Brain microvascular endothelial cell (primary cell): ENCODE measurements around the gene IFT57.

Experiments
- DNase-seq: peaks from one replicate; pipeline ENCODE4 v3.0.0-alpha.2; 2020
- H3K27ac ChIP-seq: fragments of 250-450 bp; sonication (Bioruptor Pico); 2 replicates; pipeline ENCODE4 v1.5.1; 2020; ENCODE audit warnings: mild to moderate bottlenecking, moderate library complexity
- H3K27me3 ChIP-seq: fragments of 250-450 bp; sonication (Bioruptor Pico); replicated peaks from 2 replicates; pipeline ENCODE4 v1.5.1; 2020; ENCODE audit warnings: mild to moderate bottlenecking
- H3K36me3 ChIP-seq: fragments of 250-450 bp; sonication (Bioruptor Pico); replicated peaks from 2 replicates; pipeline ENCODE4 v1.5.1; 2020; ENCODE audit warnings: mild to moderate bottlenecking
- H3K4me3 ChIP-seq: 2 replicates; pipeline ENCODE4 v1.5.1; 2011; ENCODE audit warnings: low read depth, mild to moderate bottlenecking, control low read depth, low read length, moderate library complexity
- CTCF ChIP-seq: IDR thresholded peaks from 2 replicates; pipeline ENCODE4 v1.5.1; 2011; ENCODE audit warnings: low read depth, mild to moderate bottlenecking, moderate library complexity, low read length, control low read depth, inconsistent platforms; ENCODE audit errors: missing control alignments
- in situ Hi-C: cut with HindIII; loops from 2 replicates; pipeline ENCODE4 v1.10.0; 2017; ENCODE audit warnings: low sequenced_read_pairs, low pct_ligation_motif_present

IFT57 gene

GRCh38 chr3:108127301-108127988 lies 94.8 kb downstream of the IFT57 start:
- Histone ChIP-seq H3K4me3 (no peak overlapping the region), H3K27me3 (no peaks in the 10 kb centered on the region), H3K36me3 (no peaks in the 10 kb centered on the region), H3K27ac (no peak overlapping the region)
- TF ChIP-seq CTCF, result no peak
- in situ Hi-C loops, result no loop called here
- no peak for DNase-seq

- Histone ChIP-seq H3K36me3 (no peaks in the 10 kb centered on the region), H3K27me3 (no peaks in the 10 kb centered on the region), H3K27ac (no peak overlapping the region), H3K4me3 (no peak overlapping the region)
- TF ChIP-seq CTCF, result no peak
- in situ Hi-C loops, result no loop called here
- DNase-seq, result no peak
Observed at GRCh38 chr3:108126348-108126747, 95.9 kb downstream of the IFT57 start.

- no peak overlapping the region for H3K27ac ChIP-seq
- H3K4me3 ChIP-seq, result no peak overlapping the region
- no peak for DNase-seq
- TF ChIP-seq CTCF, result no peak
- no peaks in the 10 kb centered on the region for H3K27me3 ChIP-seq
- in situ Hi-C loops, result no loop called here
- H3K36me3 ChIP-seq, result no peaks in the 10 kb centered on the region
Observed at GRCh38 chr3:108125550-108126071, 96.6 kb downstream of the IFT57 start.

- Histone ChIP-seq H3K27ac (no peak overlapping the region), H3K36me3 (no peaks in the 10 kb centered on the region), H3K4me3 (no peak overlapping the region), H3K27me3 (no peaks in the 10 kb centered on the region)
- no peak for DNase-seq
- in situ Hi-C loops, result no loop called here
- TF ChIP-seq CTCF, result no peak
Observed at GRCh38 chr3:108125153-108125543, 97.1 kb downstream of the IFT57 start.

GRCh38 chr3:108124337-108125152 lies 97.7 kb downstream of the IFT57 start:
- in situ Hi-C loops, result no loop called here
- Histone ChIP-seq H3K27ac (no peak overlapping the region), H3K27me3 (no peaks in the 10 kb centered on the region), H3K4me3 (no peak overlapping the region), H3K36me3 (no peaks in the 10 kb centered on the region)
- TF ChIP-seq CTCF, result no peak
- no peak for DNase-seq
